Smooth muscle cell of the coronary artery (primary cell): ENCODE measurements around the gene MADCAM1. TPM values are rescaled to one million over a fixed set of nuclear protein-coding genes. Genes with fewer than 3 reads are reported as not detected.

Experiments
- total RNA-seq: library from RNA; depleted of rRNA; stranded (reverse); fragments of >200 nt; gene quantifications from 2 replicates; pipeline ENCODE4 v1.2.3, GENCODE V29; 2014; ENCODE audit warnings: low replicate concordance

MADCAM1 gene
- total RNA-seq: not detected in 2 replicates

DNA sequence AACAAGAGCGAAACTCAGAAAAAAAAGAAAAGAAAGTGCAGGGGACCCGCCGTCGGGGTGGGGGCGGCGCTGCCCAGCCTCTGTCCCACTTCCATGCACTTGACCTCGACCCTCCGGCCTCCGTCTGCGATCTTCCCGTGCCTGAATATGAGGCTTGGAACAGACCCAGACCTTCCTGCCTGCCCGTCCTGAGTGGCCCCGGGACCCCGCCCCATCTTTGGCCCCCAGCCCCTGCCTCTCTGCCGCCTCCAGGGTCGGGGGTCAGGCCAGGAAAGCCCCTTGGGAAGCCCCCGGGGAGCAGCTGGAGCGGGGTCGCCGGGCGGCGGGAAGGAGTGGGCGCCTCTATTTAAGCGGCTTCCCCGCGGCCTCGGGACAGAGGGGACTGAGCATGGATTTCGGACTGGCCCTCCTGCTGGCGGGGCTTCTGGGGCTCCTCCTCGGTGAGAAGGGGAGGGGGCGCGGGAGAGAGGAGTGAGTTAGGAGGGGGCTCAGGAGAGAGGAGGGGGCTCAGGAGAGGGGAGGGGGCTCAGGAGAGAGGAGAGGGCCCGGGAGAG, at the start of gene MADCAM1:
Gene MADCAM1, plus strand, starts transcription at position 375 of the 554 bp plus-strand sequence. Its CDS starts 14 bp downstream, at position 389.

GRCh38 chr19:460877-461720, 35.2 kb upstream of the MADCAM1 start, which contains the start of gene SHC2:
TSS of gene SHC2 (minus strand) at chr19:461033. CDS start at chr19:460996, 37 bp downstream.

GRCh38 chr19:507286-508203, 11.3 kb downstream of the MADCAM1 start, which contains the start of gene TPGS1:
TSS of gene TPGS1 (plus strand) at chr19:507497. CDS start at chr19:507507, 10 bp downstream.

DNA sequence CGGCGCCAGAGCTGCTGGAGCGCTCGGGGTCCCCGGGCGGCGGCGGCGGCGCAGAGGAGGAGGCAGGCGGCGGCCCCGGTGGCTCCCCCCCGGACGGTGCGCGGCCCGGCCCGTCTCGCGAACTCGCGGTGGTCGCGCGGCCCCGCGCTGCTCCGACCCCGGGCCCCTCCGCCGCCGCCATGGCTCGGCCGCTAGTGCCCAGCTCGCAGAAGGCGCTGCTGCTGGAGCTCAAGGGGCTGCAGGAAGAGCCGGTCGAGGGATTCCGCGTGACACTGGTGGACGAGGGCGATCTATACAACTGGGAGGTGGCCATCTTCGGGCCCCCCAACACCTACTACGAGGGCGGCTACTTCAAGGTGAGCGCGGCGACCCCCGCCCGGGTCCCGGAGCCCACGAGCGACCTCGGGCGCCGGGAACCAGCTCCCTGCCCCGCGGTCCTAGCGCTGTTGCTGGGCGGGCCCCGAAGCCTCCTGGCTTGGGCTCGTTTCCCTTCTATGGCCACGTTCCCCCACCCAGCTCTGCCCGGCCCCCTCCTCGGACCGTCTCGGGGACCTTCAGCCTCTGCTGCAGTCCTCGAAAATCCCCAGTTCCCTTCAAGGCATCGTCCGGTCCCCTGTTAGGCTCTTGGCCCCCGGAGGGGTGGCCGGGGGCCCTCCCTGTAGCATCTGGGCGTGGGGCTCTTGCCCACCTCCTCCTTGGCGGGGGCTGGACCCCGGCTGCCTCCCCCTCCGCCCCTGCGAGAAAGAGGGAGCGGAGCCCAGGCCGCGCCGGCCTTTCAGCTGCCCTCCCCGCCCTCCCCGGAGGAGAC, 35.7 kb downstream of the MADCAM1 start, which contains the start of gene CDC34:
Gene CDC34, plus strand, starts transcription at position 8 of the 808 bp plus-strand sequence. Its CDS starts 172 bp downstream, at position 180.

GRCh38 chr19:543910-544608, 47.8 kb downstream of the MADCAM1 start, which contains the start of gene GZMM:
TSS of gene GZMM (plus strand) at chr19:544053. CDS start at chr19:544072, 19 bp downstream.

Other genes starting within 250 kb of the MADCAM1 start
- gene PLPP2, start 205.1 kb upstream of the MADCAM1 start, total RNA-seq: 1.9 and 11.2 TPM in 2 replicates
- 13.1 and 23.5 TPM in 2 replicates for gene MIER2, start 151.7 kb upstream of the MADCAM1 start, total RNA-seq
- under 0.01 TPM in 1 of 2 replicates, not detected in the other for gene C2CD4C, start 87.3 kb upstream of the MADCAM1 start, total RNA-seq
- 0.08 and 4.1 TPM in 2 replicates for gene SHC2, start 35.5 kb upstream of the MADCAM1 start, total RNA-seq
- 13.9 and 23.9 TPM in 2 replicates for gene TPGS1, start 11.0 kb downstream of the MADCAM1 start, total RNA-seq
- 81.4 and 83.4 TPM in 2 replicates for gene CDC34, start 35.3 kb downstream of the MADCAM1 start, total RNA-seq
- gene GZMM, start 47.6 kb downstream of the MADCAM1 start, total RNA-seq: 0.08 TPM in 1 of 2 replicates, not detected in the other
- 284 and 347 TPM in 2 replicates for gene BSG, start 76.1 kb downstream of the MADCAM1 start, total RNA-seq
- 0.30 and 1.2 TPM in 2 replicates for gene HCN2, start 93.4 kb downstream of the MADCAM1 start, total RNA-seq
- 16.6 and 19.8 TPM in 2 replicates for gene POLRMT, start 137.1 kb downstream of the MADCAM1 start, total RNA-seq
- gene FGF22, start 143.4 kb downstream of the MADCAM1 start, total RNA-seq: not detected in 2 replicates
- 6.2 and 24.2 TPM in 2 replicates for gene RNF126, start 166.7 kb downstream of the MADCAM1 start, total RNA-seq
- 22.8 and 81.7 TPM in 2 replicates for gene FSTL3, start 179.9 kb downstream of the MADCAM1 start, total RNA-seq
- not detected in 2 replicates for gene PRSS57, start 199.0 kb downstream of the MADCAM1 start, total RNA-seq
- gene PALM, start 212.4 kb downstream of the MADCAM1 start, total RNA-seq: 6.0 and 26.7 TPM in 2 replicates